Measurements from ENCODE around the gene CMTM8. TPM values are rescaled to one million over a fixed set of nuclear protein-coding genes. Genes with fewer than 3 reads are reported as not detected.

Gene CMTM8
- total and polyA plus RNA-seq, 4 donors = 15.2 to 24.5 (median 16.8) TPM

DNA sequence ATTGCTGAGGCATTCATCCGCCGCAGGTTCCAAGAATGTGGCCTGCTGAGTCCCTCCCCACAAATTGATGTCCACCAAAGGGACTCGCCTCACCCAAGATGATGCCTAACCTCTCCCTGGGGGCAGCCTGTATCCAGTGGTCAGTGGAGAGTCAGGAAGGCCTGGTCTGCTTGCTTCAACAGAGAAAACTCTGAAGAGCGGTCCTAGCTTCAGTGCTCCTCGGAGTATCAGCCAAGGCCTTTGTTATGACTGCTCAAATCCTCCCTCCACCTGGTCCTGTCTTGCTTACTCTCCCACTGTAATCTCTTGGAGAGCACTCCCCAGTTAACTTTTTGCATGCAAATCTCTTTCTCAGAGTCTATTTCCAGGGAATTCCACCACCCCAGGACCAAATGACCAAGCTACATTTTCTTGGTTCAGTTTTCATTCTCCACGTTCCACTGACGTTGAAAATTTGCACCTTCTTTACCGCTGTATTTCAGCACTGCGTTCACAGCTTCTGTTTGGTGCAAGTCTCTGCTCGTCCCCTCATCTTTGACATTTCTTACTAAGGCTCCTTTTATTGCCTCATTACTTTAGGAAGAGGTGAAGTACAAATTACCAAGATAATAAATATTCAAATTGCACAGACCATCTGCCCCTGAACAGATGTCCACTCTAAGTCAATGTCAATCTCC is 175.5 kb downstream of the CMTM8 start:
- no peak for DNase-seq
- peaks cover 0 to 16% (median 8%) of the 10 kb centered on the region in 5 donors for H3K4me1 ChIP-seq (ENCODE audit: control insufficient read depth in 5 of 5, insufficient read depth in 5 of 5, low read length in 5 of 5)
- ATAC-seq (ENCODE audit: insufficient read depth, low FRiP score) = no peak
- WGBS, 2 donors = 85% methylated on average over 10 of the region's 10 CpGs
- no peak overlapping the region for H3K9ac ChIP-seq (ENCODE audit: insufficient read depth in 1 of 2, low read length in 2 of 2)
- H3K27ac ChIP-seq (ENCODE audit: low read depth in 1 of 2, low read length in 1 of 2) = peak overlapping the region in 1 of 2 donors; percentile 68
- H3K4me3 ChIP-seq = no peak overlapping the region
- H3K36me3 ChIP-seq (ENCODE audit: control insufficient read depth in 4 of 4, insufficient read depth in 4 of 4, low read length in 4 of 4) = peaks cover 0 to 1% (median 0%) of the 10 kb centered on the region in 4 donors
- no peaks in the 10 kb centered on the region for H3K27me3 ChIP-seq (ENCODE audit: control insufficient read depth in 3 of 3, insufficient read depth in 3 of 3, low read length in 2 of 3)
- H3K9me3 ChIP-seq (ENCODE audit: control insufficient read depth in 4 of 4, insufficient read depth in 3 of 4, low read length in 3 of 4) = no peaks in the 10 kb centered on the region
- TF ChIP-seq, protein P1, sequence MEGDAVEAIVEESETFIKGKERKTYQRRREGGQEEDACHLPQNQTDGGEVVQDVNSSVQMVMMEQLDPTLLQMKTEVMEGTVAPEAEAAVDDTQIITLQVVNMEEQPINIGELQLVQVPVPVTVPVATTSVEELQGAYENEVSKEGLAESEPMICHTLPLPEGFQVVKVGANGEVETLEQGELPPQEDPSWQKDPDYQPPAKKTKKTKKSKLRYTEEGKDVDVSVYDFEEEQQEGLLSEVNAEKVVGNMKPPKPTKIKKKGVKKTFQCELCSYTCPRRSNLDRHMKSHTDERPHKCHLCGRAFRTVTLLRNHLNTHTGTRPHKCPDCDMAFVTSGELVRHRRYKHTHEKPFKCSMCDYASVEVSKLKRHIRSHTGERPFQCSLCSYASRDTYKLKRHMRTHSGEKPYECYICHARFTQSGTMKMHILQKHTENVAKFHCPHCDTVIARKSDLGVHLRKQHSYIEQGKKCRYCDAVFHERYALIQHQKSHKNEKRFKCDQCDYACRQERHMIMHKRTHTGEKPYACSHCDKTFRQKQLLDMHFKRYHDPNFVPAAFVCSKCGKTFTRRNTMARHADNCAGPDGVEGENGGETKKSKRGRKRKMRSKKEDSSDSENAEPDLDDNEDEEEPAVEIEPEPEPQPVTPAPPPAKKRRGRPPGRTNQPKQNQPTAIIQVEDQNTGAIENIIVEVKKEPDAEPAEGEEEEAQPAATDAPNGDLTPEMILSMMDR (IDR thresholded peaks at IDR 0.05; ENCODE audit: control extremely low read depth, extremely low read depth) = no peak

GRCh38 chr3:32414522-32415202 is 176.2 kb downstream of the CMTM8 start:
- peak; percentile 78 for ATAC-seq (ENCODE audit: insufficient read depth, low FRiP score)

GRCh38 chr3:32419742-32420125 is 181.3 kb downstream of the CMTM8 start:
- no peak for ATAC-seq (ENCODE audit: insufficient read depth, low FRiP score)
- H3K36me3 ChIP-seq (ENCODE audit: control insufficient read depth in 4 of 4, insufficient read depth in 4 of 4, low read length in 4 of 4) = no peaks in the 10 kb centered on the region

More at GRCh38 chr3:32414522-32415202, 176.2 kb downstream of the CMTM8 start:
- DNase-seq = peak in 2 of 3 donors; percentile 54 to 76
- Histone ChIP-seq H3K9ac (ENCODE audit: insufficient read depth in 1 of 2, low read length in 2 of 2) (no peak overlapping the region), H3K9me3 (ENCODE audit: control insufficient read depth in 4 of 4, insufficient read depth in 3 of 4, low read length in 3 of 4) (no peaks in the 10 kb centered on the region), H3K27ac (ENCODE audit: low read depth in 1 of 2, low read length in 1 of 2) (peak overlapping the region; percentile 18 to 89), H3K36me3 (ENCODE audit: control insufficient read depth in 4 of 4, insufficient read depth in 4 of 4, low read length in 4 of 4) (peaks cover 0 to 1% (median 0%) of the 10 kb centered on the region in 4 donors), H3K4me3 (no peak overlapping the region), H3K4me1 (ENCODE audit: control insufficient read depth in 5 of 5, insufficient read depth in 5 of 5, low read length in 5 of 5) (peaks cover 0 to 16% (median 8%) of the 10 kb centered on the region in 5 donors), H3K27me3 (ENCODE audit: control insufficient read depth in 3 of 3, insufficient read depth in 3 of 3, low read length in 2 of 3) (no peaks in the 10 kb centered on the region)
- WGBS, 2 donors = 49 to 53% methylated on average over 6 of the region's 6 CpGs
- TF ChIP-seq, protein P1 (IDR thresholded peaks at IDR 0.05; ENCODE audit: control extremely low read depth, extremely low read depth) = no peak

More at GRCh38 chr3:32419742-32420125, 181.3 kb downstream of the CMTM8 start:
- Histone ChIP-seq H3K4me1 (ENCODE audit: control insufficient read depth in 5 of 5, insufficient read depth in 5 of 5, low read length in 5 of 5) (peaks cover 12 to 34% (median 29%) of the 10 kb centered on the region in 5 donors), H3K27ac (ENCODE audit: low read depth in 1 of 2, low read length in 1 of 2) (peak overlapping the region in 1 of 2 donors; percentile 87), H3K9ac (ENCODE audit: insufficient read depth in 1 of 2, low read length in 2 of 2) (no peak overlapping the region), H3K9me3 (ENCODE audit: control insufficient read depth in 4 of 4, insufficient read depth in 3 of 4, low read length in 3 of 4) (no peaks in the 10 kb centered on the region), H3K4me3 (no peak overlapping the region), H3K27me3 (ENCODE audit: control insufficient read depth in 3 of 3, insufficient read depth in 3 of 3, low read length in 2 of 3) (no peaks in the 10 kb centered on the region)
- TF ChIP-seq, protein P1 (IDR thresholded peaks at IDR 0.05; ENCODE audit: control extremely low read depth, extremely low read depth) = no peak
- WGBS, 2 donors = 31 to 62% methylated on average over 2 of the region's 2 CpGs
- no peak for DNase-seq

Small RNA genes within 50 kb of the gene (small RNA-seq; reads per million reads assigned to genes)
- not detected for gene AC097639.2 (ENCODE audit: low replicate concordance)

Other genes with a start within 250 kb of the CMTM8 start
- 10 to 100 TPM; 46.7 to 58.8 TPM for gene GPD1L, start 132.1 kb upstream of the CMTM8 start, total RNA-seq
- gene GPD1L, start 132.1 kb upstream of the CMTM8 start, polyA plus RNA-seq = 10 to 100 TPM; 20.5 to 27.4 TPM
- 10 to 100 TPM; 41.6 to 46.0 TPM for gene CMTM7, start 153.2 kb downstream of the CMTM8 start, total RNA-seq
- 10 to 100 TPM; 33.1 to 46.8 TPM for gene CMTM7, start 153.2 kb downstream of the CMTM8 start, polyA plus RNA-seq

All from lung (tissue), 13 donors.